GM19023 (cell line): ENCODE data around the gene CBX1.
A peak's percentile ranks its signal among the peaks of the same experiment; 100 is the strongest.

Experiments
- ATAC-seq: cut with Tn5 transposase; IDR thresholded peaks from one replicate; pipeline ENCODE4 v1.9.1; 2021; ENCODE audit warnings: mild to moderate bottlenecking, moderate library complexity; ENCODE audit not compliant: unreplicated experiment

The CBX1 gene

GRCh38 chr17:48027322-48027981 lies 73.8 kb downstream of the CBX1 start:
- no peak for ATAC-seq

GRCh38 chr17:48026502-48027321 lies 74.6 kb downstream of the CBX1 start:
- ATAC-seq = peak; percentile 36

GRCh38 chr17:48025904-48026501 lies 75.3 kb downstream of the CBX1 start:
- ATAC-seq = no peak

- peak; percentile 82 for ATAC-seq
Measured at GRCh38 chr17:48025040-48025903, 76.0 kb downstream of the CBX1 start.

GRCh38 chr17:48024149-48025039 lies 76.9 kb downstream of the CBX1 start:
- no peak for ATAC-seq

GRCh38 chr17:48023400-48024148 lies 77.7 kb downstream of the CBX1 start:
- no peak for ATAC-seq

GRCh38 chr17:48022901-48023300 lies 78.4 kb downstream of the CBX1 start:
- ATAC-seq = no peak

- no peak for ATAC-seq
Measured at GRCh38 chr17:48021934-48022333, 79.3 kb downstream of the CBX1 start.
